Activated CD8-positive, alpha-beta T cell treated with anti-CD3 and anti-CD28 coated beads for 36 hours (primary cell): ENCODE data around the gene MYOZ3. TPM values are rescaled to one million over a fixed set of nuclear protein-coding genes. Genes with fewer than 3 reads are reported as not detected.

Experiments
- ATAC-seq: fragments of 200-7000 bp; cut with Tn5 transposase; one replicate; pipeline ENCODE4 v1.10.0; 2021; ENCODE audit warnings: mild to moderate bottlenecking, moderate library complexity
- CTCF ChIA-PET: fragments of 350-600 bp; sonication (Branson Sonifier 250); formaldehyde crosslinking; loops from one replicate; lab custom pipeline; 2021; ENCODE audit warnings: antibody characterized with exemption; lab: Charles Lee
- POLR2A ChIA-PET: fragments of 350-600 bp; sonication (Branson Sonifier 250); formaldehyde crosslinking; loops from one replicate; lab custom pipeline; 2021; ENCODE audit warnings: antibody characterized with exemption; lab: Charles Lee
- DNase-seq: peaks from one replicate; pipeline ENCODE4 v3.0.0-alpha.2; 2020
- H3K27ac Mint-ChIP-seq: one replicate; pipeline ENCODE4 v1.8.0; 2021; ENCODE audit warnings: mild to moderate bottlenecking, mixed read lengths
- H3K27me3 Mint-ChIP-seq: one replicate; pipeline ENCODE4 v1.8.0; 2021; ENCODE audit warnings: mixed read lengths
- H3K36me3 Mint-ChIP-seq: one replicate; pipeline ENCODE4 v1.8.0; 2021; ENCODE audit warnings: low read depth, mixed read lengths
- H3K4me1 Mint-ChIP-seq: one replicate; pipeline ENCODE4 v1.8.0; 2021; ENCODE audit warnings: low read depth, mixed read lengths
- H3K4me3 Mint-ChIP-seq: one replicate; pipeline ENCODE4 v1.8.0; 2021; ENCODE audit warnings: mild to moderate bottlenecking, moderate library complexity, mixed read lengths
- H3K9me3 Mint-ChIP-seq: one replicate; pipeline ENCODE4 v1.8.0; 2021; ENCODE audit warnings: mixed read lengths
- intact Hi-C: fragments of 100-400 bp; cut with micrococcal nuclease; formaldehyde crosslinking; loops from one replicate; pipeline ENCODE4 v1.10.0; 2022
- total RNA-seq, 2 experiments: library from RNA; stranded (reverse); gene quantifications; one replicate each; pipeline ENCODE4 v1.2.3, GENCODE V29; 2021
- TF ChIP-seq, protein P1 (sequence below): fragments of 200-600 bp; IDR thresholded peaks from one replicate; pipeline ENCODE4 v1.8.0; 2022; ENCODE audit warnings: antibody characterized with exemption, mild to moderate bottlenecking

MYOZ3 gene
- total RNA-seq, 2 experiments from 2014 or later, result 0.11 to 0.20 TPM

- ChIA-PET CTCF (no interaction called here), POLR2A (no interaction called here)
- Mint-ChIP-seq H3K4me1 (no peaks in the 10 kb centered on the region), H3K36me3 (no peaks in the 10 kb centered on the region), H3K27ac (no peak overlapping the region), H3K9me3 (no peaks in the 10 kb centered on the region), H3K27me3 (no peaks in the 10 kb centered on the region), H3K4me3 (no peak overlapping the region)
- intact Hi-C loops, result no loop called here
- TF ChIP-seq, protein P1, sequence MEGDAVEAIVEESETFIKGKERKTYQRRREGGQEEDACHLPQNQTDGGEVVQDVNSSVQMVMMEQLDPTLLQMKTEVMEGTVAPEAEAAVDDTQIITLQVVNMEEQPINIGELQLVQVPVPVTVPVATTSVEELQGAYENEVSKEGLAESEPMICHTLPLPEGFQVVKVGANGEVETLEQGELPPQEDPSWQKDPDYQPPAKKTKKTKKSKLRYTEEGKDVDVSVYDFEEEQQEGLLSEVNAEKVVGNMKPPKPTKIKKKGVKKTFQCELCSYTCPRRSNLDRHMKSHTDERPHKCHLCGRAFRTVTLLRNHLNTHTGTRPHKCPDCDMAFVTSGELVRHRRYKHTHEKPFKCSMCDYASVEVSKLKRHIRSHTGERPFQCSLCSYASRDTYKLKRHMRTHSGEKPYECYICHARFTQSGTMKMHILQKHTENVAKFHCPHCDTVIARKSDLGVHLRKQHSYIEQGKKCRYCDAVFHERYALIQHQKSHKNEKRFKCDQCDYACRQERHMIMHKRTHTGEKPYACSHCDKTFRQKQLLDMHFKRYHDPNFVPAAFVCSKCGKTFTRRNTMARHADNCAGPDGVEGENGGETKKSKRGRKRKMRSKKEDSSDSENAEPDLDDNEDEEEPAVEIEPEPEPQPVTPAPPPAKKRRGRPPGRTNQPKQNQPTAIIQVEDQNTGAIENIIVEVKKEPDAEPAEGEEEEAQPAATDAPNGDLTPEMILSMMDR, result no peak
- ATAC-seq (no peak), DNase-seq (no peak)
Measured at GRCh38 chr5:150614661-150615060, 46.4 kb upstream of the MYOZ3 start.

GRCh38 chr5:150615141-150615699, 45.8 kb upstream of the MYOZ3 start:
- Mint-ChIP-seq H3K27ac (no peak overlapping the region), H3K4me3 (no peak overlapping the region), H3K4me1 (no peaks in the 10 kb centered on the region), H3K36me3 (no peaks in the 10 kb centered on the region), H3K9me3 (no peaks in the 10 kb centered on the region), H3K27me3 (no peaks in the 10 kb centered on the region)
- ATAC-seq (no peak), DNase-seq (no peak)
- TF ChIP-seq, protein P1, result no peak
- intact Hi-C loops, result no loop called here
- CTCF ChIA-PET, result no interaction called here
- POLR2A ChIA-PET, result no interaction called here

DNA sequence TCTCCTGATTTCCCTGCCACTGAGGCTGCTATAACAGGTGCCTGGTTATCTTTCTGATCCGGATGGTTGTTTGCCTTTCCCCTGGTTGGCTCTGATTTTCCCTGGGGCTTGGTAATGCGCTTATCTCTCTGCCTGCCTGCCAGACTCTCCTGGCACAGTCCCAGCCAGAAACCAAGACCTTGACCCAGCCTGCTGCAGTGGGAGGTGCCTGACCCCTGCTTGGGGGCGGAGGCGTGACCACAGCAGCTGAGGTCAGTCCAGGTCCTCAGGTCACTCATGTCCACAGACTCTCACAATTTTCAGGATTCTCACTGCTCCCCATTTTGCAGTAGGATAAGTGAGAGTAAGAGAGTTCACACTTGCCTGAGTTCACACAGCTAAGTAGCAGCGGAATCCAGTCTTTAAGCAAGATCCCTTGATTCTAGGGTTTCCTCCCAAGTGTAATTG, 45.0 kb upstream of the MYOZ3 start:
- H3K4me3 Mint-ChIP-seq, result no peak overlapping the region

GRCh38 chr5:150616506-150616905, 44.5 kb upstream of the MYOZ3 start:
- ATAC-seq (no peak), DNase-seq (no peak)
- TF ChIP-seq, protein P1, result no peak
- ChIA-PET POLR2A (no interaction called here), CTCF (no interaction called here)
- Mint-ChIP-seq H3K27ac (no peak overlapping the region), H3K27me3 (no peaks in the 10 kb centered on the region), H3K4me3 (no peak overlapping the region), H3K36me3 (no peaks in the 10 kb centered on the region), H3K4me1 (no peaks in the 10 kb centered on the region), H3K9me3 (no peaks in the 10 kb centered on the region)
- intact Hi-C loops, result no loop called here

More for the DNA sequence above, 45.0 kb upstream of the MYOZ3 start:
- no peak for DNase-seq
- H3K27ac Mint-ChIP-seq, result no peak overlapping the region
- H3K27me3 Mint-ChIP-seq, result no peaks in the 10 kb centered on the region
- ChIA-PET POLR2A (no interaction called here), CTCF (no interaction called here)
- ATAC-seq, result no peak
- TF ChIP-seq, protein P1, result no peak
- no peaks in the 10 kb centered on the region for H3K36me3 Mint-ChIP-seq
- intact Hi-C loops, result no loop called here
- H3K9me3 Mint-ChIP-seq, result no peaks in the 10 kb centered on the region
- no peaks in the 10 kb centered on the region for H3K4me1 Mint-ChIP-seq

DNA sequence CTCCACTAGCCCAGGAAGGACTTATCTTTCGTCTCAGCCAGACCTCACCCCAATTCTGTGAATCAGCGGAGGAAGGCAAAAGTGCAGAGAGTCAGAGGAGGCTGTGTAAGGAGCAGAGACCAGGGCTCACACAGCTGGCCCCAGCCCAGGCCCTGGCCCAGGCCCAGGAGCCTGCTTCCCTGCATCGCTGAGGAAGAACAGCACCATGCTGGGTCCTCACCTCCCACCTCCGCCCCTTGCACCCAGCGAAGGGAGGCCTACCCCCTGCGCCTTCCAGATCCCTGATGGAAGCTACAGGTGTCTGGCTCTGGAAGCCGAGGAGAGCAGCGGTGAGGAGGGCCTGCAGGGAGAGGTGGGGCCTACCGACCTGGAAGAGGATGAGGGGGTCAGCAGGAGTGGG, 42.9 kb upstream of the MYOZ3 start:
- CTCF ChIA-PET, result no interaction called here
- Mint-ChIP-seq H3K4me1 (peaks cover 8% of the 10 kb centered on the region), H3K4me3 (no peak overlapping the region), H3K27ac (no peak overlapping the region), H3K9me3 (no peaks in the 10 kb centered on the region), H3K27me3 (no peaks in the 10 kb centered on the region), H3K36me3 (no peaks in the 10 kb centered on the region)
- DNase-seq (no peak), ATAC-seq (no peak)
- intact Hi-C loops, result no loop called here
- TF ChIP-seq, protein P1, result no peak
- POLR2A ChIA-PET, result no interaction called here
